Nephron progenitor cell (in vitro differentiated cells): Measurements from ENCODE around the gene SRSF7.
A peak's percentile ranks its signal among the peaks of the same experiment; 100 is the strongest.

Experiments
- DNase-seq: peaks from one replicate; pipeline ENCODE4 v3.0.0; 2021
- H3K27ac Mint-ChIP-seq: 2 replicates; pipeline ENCODE4 v1.8.0; 2021; ENCODE audit warnings: mild to moderate bottlenecking, moderate library complexity, mixed read lengths
- H3K27me3 Mint-ChIP-seq: 2 replicates; pipeline ENCODE4 v1.8.0; 2021; ENCODE audit warnings: mild to moderate bottlenecking, low read depth, mixed read lengths; ENCODE audit not compliant: poor library complexity
- H3K36me3 Mint-ChIP-seq: 2 replicates; pipeline ENCODE4 v1.8.0; 2021; ENCODE audit warnings: low read depth, mixed read lengths
- H3K4me1 Mint-ChIP-seq: 2 replicates; pipeline ENCODE4 v1.8.0; 2021; ENCODE audit warnings: mixed read lengths
- H3K4me3 Mint-ChIP-seq: 2 replicates; pipeline ENCODE4 v1.8.0; 2021; ENCODE audit warnings: mild to moderate bottlenecking, moderate library complexity, mixed read lengths
- H3K9me3 Mint-ChIP-seq: 2 replicates; pipeline ENCODE4 v1.8.0; 2021; ENCODE audit warnings: mild to moderate bottlenecking, moderate library complexity, mixed read lengths
- CTCF ChIP-seq: fragments of 200-600 bp; sonication (generic); IDR thresholded peaks from 2 replicates; pipeline ENCODE4 v1.5.0; 2021; ENCODE audit warnings: antibody characterized with exemption

SRSF7 gene

GRCh38 chr2:38751596-38752410 lies 642 bp upstream of the SRSF7 start:
- TF ChIP-seq CTCF: no peak
- peaks cover 43% of the 10 kb centered on the region for H3K4me1 Mint-ChIP-seq
- peak overlapping the region; percentile 99 for H3K4me3 Mint-ChIP-seq
- H3K36me3 Mint-ChIP-seq: peaks cover 38% of the 10 kb centered on the region
- H3K9me3 Mint-ChIP-seq: peaks cover 1% of the 10 kb centered on the region
- DNase-seq: no peak
- peak overlapping the region; percentile 100 for H3K27ac Mint-ChIP-seq
- no peaks in the 10 kb centered on the region for H3K27me3 Mint-ChIP-seq

- peak; percentile 51 for DNase-seq
- H3K4me3 Mint-ChIP-seq: peak overlapping the region; percentile 99
- H3K27ac Mint-ChIP-seq: peak overlapping the region; percentile 100
- H3K9me3 Mint-ChIP-seq: no peaks in the 10 kb centered on the region
- peaks cover 54% of the 10 kb centered on the region for H3K36me3 Mint-ChIP-seq
- H3K27me3 Mint-ChIP-seq: no peaks in the 10 kb centered on the region
- peaks cover 56% of the 10 kb centered on the region for H3K4me1 Mint-ChIP-seq
- no peak for TF ChIP-seq CTCF
These were observed 910 bp downstream of the SRSF7 start for GRCh38 chr2:38750011-38750890.

GRCh38 chr2:38748943-38749804 lies 2.0 kb downstream of the SRSF7 start:
- H3K27me3 Mint-ChIP-seq: no peaks in the 10 kb centered on the region
- peak overlapping the region; percentile 99 for H3K4me3 Mint-ChIP-seq
- no peak for DNase-seq
- peaks cover 65% of the 10 kb centered on the region for H3K36me3 Mint-ChIP-seq
- H3K27ac Mint-ChIP-seq: peak overlapping the region; percentile 93
- H3K4me1 Mint-ChIP-seq: peaks cover 56% of the 10 kb centered on the region
- no peaks in the 10 kb centered on the region for H3K9me3 Mint-ChIP-seq
- no peak for TF ChIP-seq CTCF

- Mint-ChIP-seq H3K4me1 (peaks cover 56% of the 10 kb centered on the region), H3K9me3 (no peaks in the 10 kb centered on the region), H3K36me3 (peaks cover 72% of the 10 kb centered on the region), H3K27me3 (no peaks in the 10 kb centered on the region), H3K27ac (peak overlapping the region; percentile 93), H3K4me3 (peak overlapping the region; percentile 99)
- TF ChIP-seq CTCF: no peak
- DNase-seq: no peak
These were observed 2.8 kb downstream of the SRSF7 start for GRCh38 chr2:38748391-38748790.

GRCh38 chr2:38747819-38748218 lies 3.3 kb downstream of the SRSF7 start:
- DNase-seq: no peak
- TF ChIP-seq CTCF: no peak
- Mint-ChIP-seq H3K4me1 (peaks cover 56% of the 10 kb centered on the region), H3K27me3 (no peaks in the 10 kb centered on the region), H3K4me3 (peak overlapping the region; percentile 99), H3K9me3 (no peaks in the 10 kb centered on the region), H3K36me3 (peaks cover 77% of the 10 kb centered on the region), H3K27ac (peak overlapping the region; percentile 93)
